ENCODE measurements around the gene MRGPRF.

Gene MRGPRF

DNA sequence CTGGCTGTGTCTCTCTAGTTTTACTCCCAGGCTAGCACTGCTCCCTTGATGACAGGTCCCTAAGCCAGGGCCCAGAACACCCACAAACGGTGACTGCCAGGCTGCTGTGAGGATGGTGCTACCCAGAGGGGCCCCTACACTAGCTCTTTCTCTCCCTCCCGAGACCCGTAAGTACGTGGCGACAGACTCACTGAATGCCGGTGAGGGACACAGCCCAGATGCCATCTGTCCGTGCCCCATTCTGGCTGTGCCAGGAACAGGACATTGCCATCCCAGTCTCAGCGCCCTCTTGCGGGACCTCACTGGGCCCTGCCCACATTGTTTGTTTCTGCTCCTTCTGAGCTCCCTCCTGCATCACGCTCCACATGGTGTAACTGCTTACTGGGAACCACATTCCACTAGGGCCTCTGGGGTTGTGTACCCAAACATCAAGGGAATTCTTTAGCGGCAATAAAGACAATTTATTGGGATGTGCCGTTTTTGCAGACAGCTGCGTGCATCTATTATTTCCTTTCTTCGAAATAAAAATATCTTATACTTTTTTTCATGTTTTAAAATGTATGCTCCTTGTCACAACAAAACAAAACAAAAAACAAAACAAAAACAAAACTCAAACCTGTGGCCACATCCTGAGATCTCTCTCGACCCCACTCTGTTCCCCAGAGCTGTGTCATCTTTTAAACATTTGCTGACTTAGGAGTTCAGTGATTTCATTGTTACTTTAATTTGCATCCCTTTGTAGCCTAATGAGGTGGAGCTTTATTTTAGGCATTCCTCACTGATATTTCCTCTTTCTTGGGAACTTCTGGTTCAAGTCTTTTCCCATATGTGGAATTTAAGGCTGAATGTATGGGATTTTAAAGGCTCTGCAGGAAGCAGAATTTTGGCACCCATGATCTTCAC lies 31.3 kb upstream of the MRGPRF start:
- no peaks in the 10 kb centered on the region for H3K9me3 ChIP-seq (replicated peaks in 1 of 11)
- H3K9ac ChIP-seq = peak overlapping the region in 1 of 11 experiments; percentile 18; a peak in 2 of 22 replicates
- no peak overlapping the region for H3K4me3 ChIP-seq
- 0 out of 22 replicates have a peak overlapping the region, but pooled peaks of 3 of the 11 experiments have one; percentile 4 to 16 (median 12) for H3K27ac ChIP-seq
- H3K36me3 ChIP-seq = no peaks in the 10 kb centered on the region
- no peak for TF ChIP-seq Cebpa-rat (IDR thresholded peaks at IDR 0.05)
- peak overlapping the region; percentile 32 to 90 (median 53) for H3K4me2 ChIP-seq
- H4K20me1 ChIP-seq = no peaks in the 10 kb centered on the region
- H3K27me3 ChIP-seq = no peaks in the 10 kb centered on the region
- H3K4me1 ChIP-seq = peaks cover 41 to 74% (median 68%) of the 10 kb centered on the region in 10 experiments

DNA sequence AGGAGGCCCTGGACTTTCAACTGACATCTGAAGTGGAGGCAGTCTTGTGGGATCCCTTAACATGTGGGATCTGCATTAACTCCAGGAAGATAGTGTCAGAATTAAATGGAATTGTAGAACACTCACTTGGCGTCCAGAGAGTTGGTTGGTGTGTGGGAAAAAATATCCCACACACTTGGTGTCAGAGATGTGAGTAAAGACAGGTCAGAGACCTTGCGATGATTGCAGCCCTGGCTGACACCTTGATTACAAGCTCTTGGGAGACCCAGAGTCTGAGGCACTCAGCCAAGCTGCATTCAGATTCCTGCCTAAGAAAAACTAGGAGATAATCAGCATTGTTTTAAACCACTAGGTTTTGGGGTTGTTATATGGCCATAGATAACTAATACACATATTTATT lies 28.5 kb upstream of the MRGPRF start:
- peak overlapping the region in 6 of 11 experiments; percentile 13 to 61 (median 32); a peak in 9 of 22 replicates for H3K27ac ChIP-seq
- H3K36me3 ChIP-seq = no peaks in the 10 kb centered on the region
- H3K4me2 ChIP-seq = peak overlapping the region; percentile 55 to 90 (median 79); a peak in 21 of 22 replicates
- H3K27me3 ChIP-seq = no peaks in the 10 kb centered on the region
- TF ChIP-seq Cebpa-rat (IDR thresholded peaks at IDR 0.05) = no peak
- H3K4me3 ChIP-seq = no peak overlapping the region
- peaks cover 46 to 68% (median 61%) of the 10 kb centered on the region in 10 experiments for H3K4me1 ChIP-seq
- no peaks in the 10 kb centered on the region for H4K20me1 ChIP-seq
- H3K9ac ChIP-seq = no peak overlapping the region
- no peaks in the 10 kb centered on the region for H3K9me3 ChIP-seq (replicated peaks in 1 of 11)

DNA sequence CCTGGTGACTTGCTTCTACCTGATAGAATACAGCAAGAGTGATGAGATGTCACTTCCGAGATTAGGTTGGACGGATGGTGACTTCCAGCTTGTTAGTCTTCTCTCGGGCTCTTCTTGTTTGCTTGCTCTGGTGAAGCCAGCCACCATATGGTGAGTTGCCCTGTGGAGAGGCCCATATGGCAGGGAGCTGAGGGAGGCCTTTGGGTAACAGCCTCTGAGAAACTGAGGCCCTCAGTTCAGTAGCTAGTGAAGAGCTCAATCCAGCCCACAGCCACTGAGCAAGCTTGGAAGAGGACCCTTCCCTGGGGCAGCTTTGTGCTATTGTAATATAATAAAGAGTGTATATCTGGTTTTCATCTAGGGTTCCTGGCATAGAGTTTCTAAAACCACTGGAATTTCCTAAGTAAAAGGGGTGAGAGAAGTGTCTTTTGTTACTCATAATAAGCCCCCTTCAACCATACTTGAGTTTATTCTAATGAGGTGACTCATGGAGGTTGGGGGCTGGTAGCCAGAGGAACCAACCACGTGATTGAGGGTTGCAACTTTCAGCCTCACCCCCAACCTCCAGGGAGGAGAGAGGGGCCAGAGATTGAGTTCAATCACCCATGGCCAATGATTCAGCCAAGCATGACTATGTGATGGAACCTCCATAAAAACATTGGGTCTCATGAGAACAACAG lies 27.7 kb upstream of the MRGPRF start:
- Histone ChIP-seq H3K4me2 (peak overlapping the region; percentile 55 to 90 (median 79)), H3K4me3 (no peak overlapping the region)

DNA sequence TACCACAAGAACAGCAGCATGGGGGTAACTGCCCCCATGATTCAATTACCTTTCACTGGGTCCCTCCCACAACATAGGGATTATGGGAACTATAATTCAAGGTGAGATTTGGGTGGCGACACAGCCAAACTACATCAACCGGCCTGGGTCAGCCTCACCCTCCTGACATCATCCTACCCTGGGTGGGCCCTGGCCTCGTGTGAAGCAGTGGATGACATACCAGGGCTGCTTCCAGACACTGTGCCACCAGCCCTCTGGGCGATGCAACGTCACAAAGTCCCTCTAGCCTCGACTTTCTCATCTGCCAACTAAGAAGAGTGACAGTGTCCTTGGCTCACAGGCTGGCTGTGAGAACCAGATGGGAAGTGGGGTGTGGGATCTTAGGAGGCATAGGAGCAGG lies 27.0 kb upstream of the MRGPRF start:
- Histone ChIP-seq H3K27ac (peak overlapping the region in 8 of 11 experiments; percentile 44 to 61 (median 50); a peak in 10 of 22 replicates), H3K4me1 (peaks cover 43 to 65% (median 59%) of the 10 kb centered on the region in 10 experiments)

More for the DNA sequence above, 27.7 kb upstream of the MRGPRF start:
- peaks cover 46 to 68% (median 61%) of the 10 kb centered on the region in 10 experiments for H3K4me1 ChIP-seq
- H4K20me1 ChIP-seq = no peaks in the 10 kb centered on the region
- H3K27me3 ChIP-seq = no peaks in the 10 kb centered on the region
- H3K9me3 ChIP-seq (replicated peaks in 1 of 11) = no peaks in the 10 kb centered on the region
- TF ChIP-seq Cebpa-rat (IDR thresholded peaks at IDR 0.05) = no peak
- H3K9ac ChIP-seq = 0 out of 22 replicates have a peak overlapping the region, but pooled peaks of 1 of the 11 experiments have one; percentile 26
- no peaks in the 10 kb centered on the region for H3K36me3 ChIP-seq
- peak overlapping the region in 8 of 11 experiments; percentile 44 to 61 (median 50); a peak in 15 of 22 replicates for H3K27ac ChIP-seq

DNA sequence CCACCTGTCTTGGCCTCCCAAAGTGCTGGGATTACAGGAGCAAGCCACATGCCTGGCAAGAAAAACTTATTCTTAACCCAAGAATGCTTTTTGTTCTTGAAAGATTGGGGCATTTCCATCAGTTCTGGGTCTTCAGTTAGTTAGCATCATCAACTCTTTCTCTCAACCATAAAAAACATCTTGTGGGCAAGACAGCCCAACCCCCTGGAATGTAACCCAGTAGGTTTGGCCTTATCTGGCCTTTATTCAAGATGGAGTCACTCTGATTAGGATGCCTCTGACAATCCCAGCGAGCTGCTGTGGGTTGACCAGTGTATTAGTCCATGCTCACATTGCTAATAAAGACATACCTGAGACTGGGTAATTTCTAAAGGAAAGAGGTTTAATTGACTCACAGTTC lies 26.5 kb upstream of the MRGPRF start:
- Histone ChIP-seq H4K20me1 (no peaks in the 10 kb centered on the region), H3K4me1 (peaks cover 38 to 65% (median 55%) of the 10 kb centered on the region in 10 experiments), H3K4me3 (no peak overlapping the region), H3K36me3 (no peaks in the 10 kb centered on the region), H3K9me3 (replicated peaks in 1 of 11) (no peaks in the 10 kb centered on the region), H3K4me2 (peak overlapping the region in 10 of 11 experiments; percentile 40 to 90 (median 62); a peak in 19 of 22 replicates), H3K27me3 (peaks cover 0 to 2% (median 0%) of the 10 kb centered on the region in 11 experiments; a peak in 5 of 22 replicates), H3K27ac (no peak overlapping the region), H3K9ac (no peak overlapping the region)
- no peak for TF ChIP-seq Cebpa-rat (IDR thresholded peaks at IDR 0.05)

More for the DNA sequence above, 27.0 kb upstream of the MRGPRF start:
- Histone ChIP-seq H3K9me3 (replicated peaks in 1 of 11) (no peaks in the 10 kb centered on the region), H4K20me1 (no peaks in the 10 kb centered on the region), H3K4me3 (no peak overlapping the region), H3K9ac (no peak overlapping the region), H3K4me2 (peak overlapping the region in 10 of 11 experiments; percentile 60 to 90 (median 79); a peak in 21 of 22 replicates), H3K36me3 (no peaks in the 10 kb centered on the region), H3K27me3 (no peaks in the 10 kb centered on the region)
- no peak for TF ChIP-seq Cebpa-rat (IDR thresholded peaks at IDR 0.05)

DNA sequence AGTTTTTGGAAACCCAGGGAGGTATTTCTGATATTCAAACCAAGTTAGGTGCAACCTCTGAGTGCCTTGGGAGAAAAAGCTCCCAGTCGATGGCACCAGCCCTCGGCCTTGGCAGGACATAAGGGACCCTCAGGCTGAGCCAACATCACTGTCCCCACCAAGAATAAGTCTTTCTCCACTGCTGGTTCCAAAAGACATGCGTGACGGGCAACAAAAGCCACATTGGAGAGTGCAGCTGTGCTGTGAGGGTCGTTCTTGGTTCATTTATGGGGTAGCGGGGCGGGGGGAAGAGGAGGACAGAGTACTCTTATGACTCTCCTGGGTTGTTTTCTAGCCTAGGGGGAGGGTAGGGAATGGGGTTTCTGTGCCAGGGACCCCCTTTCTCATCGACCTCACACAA lies 24.5 kb upstream of the MRGPRF start:
- no peak overlapping the region for H3K4me3 ChIP-seq
- no peaks in the 10 kb centered on the region for H3K9me3 ChIP-seq (replicated peaks in 1 of 11)
- H3K9ac ChIP-seq = no peak overlapping the region
- H4K20me1 ChIP-seq = no peaks in the 10 kb centered on the region; a peak in 1 of 22 replicates
- no peaks in the 10 kb centered on the region for H3K36me3 ChIP-seq
- peaks cover 0 to 13% (median 5%) of the 10 kb centered on the region in 11 experiments; a peak in 9 of 22 replicates for H3K27me3 ChIP-seq
- H3K4me1 ChIP-seq = peaks cover 26 to 56% (median 47%) of the 10 kb centered on the region in 10 experiments
- H3K4me2 ChIP-seq = no peak overlapping the region
- H3K27ac ChIP-seq = no peak overlapping the region
- no peak for TF ChIP-seq Cebpa-rat (IDR thresholded peaks at IDR 0.05)

DNA sequence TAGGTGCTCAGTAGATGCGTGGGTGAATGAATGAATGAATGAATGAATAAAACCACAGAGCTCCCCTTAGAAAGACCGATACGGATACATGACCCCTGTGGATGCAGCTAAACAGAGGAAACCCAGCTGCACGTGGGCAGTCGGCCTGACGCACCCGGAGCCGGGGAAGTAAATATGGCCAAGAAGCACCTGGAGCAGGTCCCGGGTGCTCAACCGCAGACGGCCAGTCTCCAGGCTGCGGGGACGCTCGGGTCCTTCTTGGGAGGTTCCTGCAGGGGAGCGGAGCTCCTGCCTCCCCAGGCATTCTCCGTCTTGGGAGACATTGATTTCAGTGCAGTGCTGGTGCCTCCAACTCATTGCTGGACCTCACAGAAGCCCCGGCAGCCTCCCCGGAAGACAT lies 24.0 kb upstream of the MRGPRF start:
- Histone ChIP-seq H3K36me3 (no peaks in the 10 kb centered on the region), H3K27me3 (peaks cover 0 to 13% (median 5%) of the 10 kb centered on the region in 11 experiments; a peak in 9 of 22 replicates), H3K27ac (no peak overlapping the region), H3K4me1 (peaks cover 26 to 52% (median 44%) of the 10 kb centered on the region in 10 experiments), H3K4me2 (no peak overlapping the region), H3K9me3 (replicated peaks in 1 of 11) (no peaks in the 10 kb centered on the region), H3K9ac (no peak overlapping the region), H3K4me3 (no peak overlapping the region), H4K20me1 (no peaks in the 10 kb centered on the region; a peak in 1 of 22 replicates)
- TF ChIP-seq Cebpa-rat (IDR thresholded peaks at IDR 0.05) = no peak

DNA sequence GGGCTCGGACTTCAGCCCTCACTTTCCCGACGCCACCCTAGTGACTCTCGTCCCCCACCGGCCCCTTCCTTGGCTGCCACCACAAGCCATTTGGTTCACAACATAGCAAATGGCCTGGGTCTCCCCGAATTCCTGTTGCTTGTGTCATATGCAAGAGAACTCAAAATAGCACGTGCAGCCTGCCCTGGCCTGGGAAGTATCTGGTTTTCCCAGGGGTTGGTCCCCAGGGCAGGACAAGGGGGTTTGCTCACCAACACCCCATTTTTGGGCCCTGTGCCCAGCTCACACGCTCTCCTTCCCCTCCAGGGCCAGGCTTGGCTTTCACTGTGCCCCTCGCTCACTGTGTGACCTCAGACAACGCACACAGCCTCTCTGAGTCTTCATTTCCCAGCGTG lies 22.9 kb upstream of the MRGPRF start:
- H3K4me3 ChIP-seq = no peak overlapping the region
- H3K27ac ChIP-seq = no peak overlapping the region
- H4K20me1 ChIP-seq = no peaks in the 10 kb centered on the region; a peak in 2 of 22 replicates
- no peak overlapping the region for H3K9ac ChIP-seq
- H3K27me3 ChIP-seq = peaks cover 0 to 13% (median 5%) of the 10 kb centered on the region in 11 experiments; a peak in 9 of 22 replicates
- no peak for TF ChIP-seq Cebpa-rat (IDR thresholded peaks at IDR 0.05)
- no peak overlapping the region for H3K4me2 ChIP-seq
- no peaks in the 10 kb centered on the region for H3K36me3 ChIP-seq
- peaks cover 19 to 50% (median 39%) of the 10 kb centered on the region in 10 experiments for H3K4me1 ChIP-seq
- no peaks in the 10 kb centered on the region for H3K9me3 ChIP-seq (replicated peaks in 1 of 11)

Data from BLaER1 treated with 17β-estradiol and CSF1 and Interleukin-3, amounts not matched to agents 10 nM and 100 nM (cell line).